HepG2 (cell line): ENCODE data around the gene LCE1C. TPM values are rescaled to one million over a fixed set of nuclear protein-coding genes. Genes with fewer than 3 reads are reported as not detected.

Source experiments
- ATAC-seq: fragments of 200-7000 bp; cut with Tn5 transposase; 3 replicates; pipeline ENCODE4 v1.9.1; 2020; ENCODE audit warnings: mild to moderate bottlenecking, moderate library complexity
- BruUV-seq: library from RNA; stranded (reverse); fragments of 400-500 nt; replicated peaks from 2 replicates; lab custom pipeline; 2021; lab: Mats Ljungman, UMichigan
- CTCF ChIA-PET: fragments of 300-600 bp; formaldehyde crosslinking; extraction: SDS; loops from one replicate; lab custom pipeline; 2021; ENCODE audit warnings: low total read pairs, inconsistent platforms, low intra/inter-chr PET ratio; lab: Yijun Ruan, JAX
- POLR2A ChIA-PET: fragments of 350-600 bp; sonication (Branson Sonifier 250); formaldehyde crosslinking; loops from one replicate; lab custom pipeline; 2020; ENCODE audit warnings: antibody characterized with exemption, inconsistent platforms; lab: Yijun Ruan, JAX
- DNase-seq: peaks from one replicate; pipeline ENCODE4 v3.0.0-alpha.2; 2015; ENCODE audit warnings: low spot score
- FAIRE-seq: peaks from 3 replicates; lab custom pipeline; 2011; peaks lifted over from hg19 to GRCh38; lab: Jason Lieb, UNC
- H2AFZ ChIP-seq: one replicate; pipeline ENCODE4 v1.6.1; 2011; ENCODE audit warnings: low read length, inconsistent platforms
- H3K27ac ChIP-seq: fragments of 300-600 bp; 3 replicates; pipeline ENCODE4 v1.8.0; 2011; ENCODE audit warnings: mixed run types, mild to moderate bottlenecking, mixed read lengths, low read length, inconsistent platforms; ENCODE audit not compliant: insufficient read depth; ENCODE audit errors: extremely low read length
- H3K27me3 ChIP-seq, 2 experiments: fragments of 200-600 bp in 1 of 2; 2 replicates in 1 of 2; 3 replicates in 1 of 2; pipeline versions ENCODE4 v1.6.0 to v1.8.0; 2011; ENCODE audit warnings: low read length in 2 of 2, mild to moderate bottlenecking in 2 of 2, moderate library complexity in 2 of 2, inconsistent platforms in 1 of 2; ENCODE audit not compliant: insufficient read depth in 2 of 2, control insufficient read depth in 1 of 2
- H3K36me3 ChIP-seq, 2 experiments: fragments of 200-600 bp in 1 of 2; replicated peaks in 1 of 2; 2 replicates in 1 of 2; 3 replicates in 1 of 2; pipeline versions ENCODE4 v1.5.1 to v1.8.0; 2011; ENCODE audit warnings: low read length in 2 of 2, inconsistent platforms in 1 of 2; ENCODE audit not compliant: insufficient read depth in 2 of 2, control insufficient read depth in 1 of 2
- H3K4me1 ChIP-seq: 2 replicates; pipeline ENCODE4 v1.5.1; 2012; ENCODE audit warnings: low read length, inconsistent platforms; ENCODE audit not compliant: insufficient read depth
- H3K4me2 ChIP-seq: 2 replicates; pipeline ENCODE4 v1.6.0; 2011; ENCODE audit warnings: low read depth, low read length, inconsistent platforms
- H3K4me3 ChIP-seq, 3 experiments: fragments of 200-600 bp in 1 of 3; sonication (generic), shearing (Covaris generic) in 1 of 3; replicated peaks in 1 of 3; 2 replicates each; pipeline ENCODE4 v1.5.1; 2011 to 2016; ENCODE audit warnings: low read length in 3 of 3, inconsistent platforms in 2 of 3, low read depth in 2 of 3, mild to moderate bottlenecking in 2 of 3, control low read depth in 1 of 3, mixed read lengths in 1 of 3; ENCODE audit not compliant: insufficient read depth in 1 of 3
- H3K79me2 ChIP-seq: one replicate; pipeline ENCODE4 v1.6.1; 2011; ENCODE audit warnings: low read length, inconsistent platforms; ENCODE audit not compliant: insufficient read depth
- H3K9ac ChIP-seq: 2 replicates; pipeline ENCODE4 v1.6.0; 2011; ENCODE audit warnings: mild to moderate bottlenecking, low read depth, low read length, inconsistent platforms; ENCODE audit not compliant: insufficient read depth
- H3K9me3 ChIP-seq: 2 replicates; pipeline ENCODE4 v1.5.1; 2012; ENCODE audit warnings: mild to moderate bottlenecking, low read length
- H4K20me1 ChIP-seq: 2 replicates; pipeline ENCODE4 v1.6.0; 2011; ENCODE audit warnings: inconsistent platforms, mild to moderate bottlenecking, low read length, moderate library complexity; ENCODE audit not compliant: insufficient read depth
- AGO2 ChIP-seq: fragments of 200-400 bp; formaldehyde crosslinking; optimal IDR thresholded peaks from 2 replicates; pipeline ENCODE3; 2017; ENCODE audit warnings: mild to moderate bottlenecking, low read depth, low read length, moderate library complexity
- CENPT ChIP-seq: sonication (generic); formaldehyde crosslinking; IDR thresholded peaks from 2 replicates; pipeline ENCODE4 v1.8.0; 2022; ENCODE audit warnings: low read depth, mild to moderate bottlenecking, moderate library complexity, missing genetic modification reagents
- CREM ChIP-seq, 2 experiments: sonication (generic) in 1 of 2; formaldehyde crosslinking in 1 of 2; IDR thresholded peaks; 2 replicates each; pipeline versions ENCODE4 v1.4.0 to v1.6.1; 2016 to 2020; ENCODE audit warnings: antibody characterized with exemption in 1 of 2, mild to moderate bottlenecking in 1 of 2, missing genetic modification reagents in 1 of 2
- MAF1 ChIP-seq: sonication (generic); formaldehyde crosslinking; IDR thresholded peaks from 2 replicates; pipeline ENCODE4 v1.5.0; 2020; ENCODE audit warnings: missing genetic modification reagents, borderline replicate concordance
- PAWR ChIP-seq: sonication (generic); formaldehyde crosslinking; IDR thresholded peaks from 2 replicates; pipeline ENCODE4 v1.4.0; 2020; ENCODE audit warnings: missing genetic modification reagents, mild to moderate bottlenecking, borderline replicate concordance
- SALL2 ChIP-seq: sonication (generic); formaldehyde crosslinking; IDR thresholded peaks from 2 replicates; pipeline ENCODE4 v1.8.1; 2023; ENCODE audit warnings: mild to moderate bottlenecking, missing genetic modification reagents, inconsistent platforms
- SCMH1 ChIP-seq: sonication (generic); formaldehyde crosslinking; IDR thresholded peaks from 2 replicates; pipeline ENCODE4 v1.9.0; 2021; ENCODE audit warnings: missing genetic modification reagents, mild to moderate bottlenecking, borderline replicate concordance
- SETDB1 ChIP-seq: sonication (generic); formaldehyde crosslinking; IDR thresholded peaks from 2 replicates; pipeline ENCODE4 v1.5.1; 2020; ENCODE audit warnings: missing genetic modification reagents, mild to moderate bottlenecking, borderline replicate concordance
- ZFP36L1 ChIP-seq: sonication (generic); formaldehyde crosslinking; IDR thresholded peaks from 2 replicates; pipeline ENCODE4 v1.8.0; 2022; ENCODE audit warnings: mild to moderate bottlenecking, missing genetic modification reagents, moderate library complexity
- ZFP90 ChIP-seq: sonication (generic); formaldehyde crosslinking; IDR thresholded peaks from 2 replicates; pipeline ENCODE4 v1.8.0; 2022; ENCODE audit warnings: missing genetic modification reagents, mild to moderate bottlenecking, inconsistent platforms, borderline replicate concordance
- ZNF510 ChIP-seq: sonication (generic); formaldehyde crosslinking; IDR thresholded peaks from 2 replicates; pipeline ENCODE4 v1.4.0; 2020; ENCODE audit warnings: low read depth, mild to moderate bottlenecking, missing genetic modification reagents
- ZNF597 ChIP-seq: sonication (generic); formaldehyde crosslinking; IDR thresholded peaks from 2 replicates; pipeline ENCODE4 v1.5.0; 2020; ENCODE audit warnings: missing genetic modification reagents
- ZNF672 ChIP-seq: sonication (generic); formaldehyde crosslinking; IDR thresholded peaks from 2 replicates; pipeline ENCODE4 v1.8.1; 2022; ENCODE audit warnings: missing genetic modification reagents
- ZNF776 ChIP-seq: sonication (generic); formaldehyde crosslinking; IDR thresholded peaks from 2 replicates; pipeline ENCODE4 v1.4.0; 2020; ENCODE audit warnings: mild to moderate bottlenecking, missing genetic modification reagents
- WGBS: methylation state at CpG from one replicate; pipeline ENCODE4 v1.1.6; 2017; ENCODE audit warnings: low lambda C conversion rate; 5-methylcytosine and 5-hydroxymethylcytosine counted together
- in situ Hi-C: cut with HindIII; loops from 2 replicates; pipeline ENCODE4 v1.10.0; 2017; ENCODE audit warnings: low pct_unique_long_range_greater_than_20kb; ENCODE audit not compliant: extremely low pct_ligation_motif_present
- intact Hi-C: fragments of 100-400 bp; cut with micrococcal nuclease; formaldehyde crosslinking; loops from one replicate; pipeline ENCODE4 v1.10.0; 2022; ENCODE audit not compliant: unreplicated experiment
- polyA plus RNA-seq, 8 experiments: library from polyadenylated mRNA; depleted of rRNA in 3 of 8; stranded (reverse) in 7 of 8; unstranded in 1 of 8; fragments of >200 nt; fragmentation: Illumina TruSeq in 4 of 8; extraction: Trizol in 4 of 8; gene quantifications; 2 replicates each; pipeline versions ENCODE4 v1.2.1 to v1.2.3, GENCODE V29; 2011 to 2016; ENCODE audit warnings: low read depth in 4 of 8, missing spikeins in 1 of 8, mixed read lengths in 1 of 8; ENCODE audit not compliant: insufficient read depth in 1 of 8
- total RNA-seq, 5 experiments: library from RNA; depleted of rRNA; stranded (reverse); fragments of >200 nt; fragmentation: Illumina TruSeq; extraction: Trizol; gene quantifications; 2 replicates each; pipeline ENCODE4 v1.2.3, GENCODE V29; 2016; ENCODE audit warnings: low read depth in 1 of 5
- TF ChIP-seq, protein P1 (sequence below): sonication (generic); formaldehyde crosslinking; IDR thresholded peaks from 2 replicates; pipeline ENCODE4 v1.8.1; 2022; ENCODE audit warnings: mild to moderate bottlenecking, missing genetic modification reagents
- TF ChIP-seq, protein P2 (sequence below): sonication (generic); formaldehyde crosslinking; IDR thresholded peaks from 2 replicates; pipeline ENCODE4 v1.4.0; 2020; ENCODE audit warnings: missing genetic modification reagents; ENCODE audit errors: not compliant biosample characterization

Gene LCE1C
- total and polyA plus RNA-seq, 2 of the 13 experiments (the other 11 are each of a cell fraction or from before 2014, with no cell fraction given): not detected

DNA sequence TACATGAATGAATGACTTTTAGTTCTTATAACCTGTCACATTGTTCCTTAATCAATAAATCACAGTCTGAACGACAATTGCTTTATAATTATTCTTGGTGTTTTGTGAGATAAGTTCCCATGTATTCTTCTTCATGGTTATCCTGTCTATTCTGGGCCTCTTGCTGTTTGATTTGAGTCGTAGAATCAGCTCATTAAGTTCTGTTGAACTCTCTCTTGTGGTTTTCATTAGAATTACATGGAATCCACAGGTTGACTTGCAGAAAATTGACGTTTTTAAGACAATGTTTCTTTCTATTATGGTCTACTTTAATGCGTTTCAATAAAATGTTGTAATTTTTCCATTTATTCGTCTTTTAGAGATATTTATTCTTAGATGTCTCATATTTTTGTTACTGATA is 16.8 kb upstream of the LCE1C start:
- POLR2A ChIA-PET: no interaction called here
- no peak for ATAC-seq
- Histone ChIP-seq H3K4me2 (no peak overlapping the region), H4K20me1 (no peaks in the 10 kb centered on the region), H3K79me2 (no peaks in the 10 kb centered on the region), H3K4me1 (no peaks in the 10 kb centered on the region), H2AFZ (no peak overlapping the region), H3K36me3 (no peaks in the 10 kb centered on the region), H3K9ac (no peak overlapping the region), H3K27me3 (no peaks in the 10 kb centered on the region), H3K4me3 (no peak overlapping the region), H3K9me3 (no peaks in the 10 kb centered on the region), H3K27ac (no peak overlapping the region)
- no peak for FAIRE-seq
- intact Hi-C loops: no loop called here
- DNase-seq: no peak
- CTCF ChIA-PET: no interaction called here
- in situ Hi-C loops: no loop called here
- under 1% methylated on average over 5 of the region's 5 CpGs for WGBS
- no TSS peak for BruUV-seq
- TF ChIP-seq, protein P1, sequence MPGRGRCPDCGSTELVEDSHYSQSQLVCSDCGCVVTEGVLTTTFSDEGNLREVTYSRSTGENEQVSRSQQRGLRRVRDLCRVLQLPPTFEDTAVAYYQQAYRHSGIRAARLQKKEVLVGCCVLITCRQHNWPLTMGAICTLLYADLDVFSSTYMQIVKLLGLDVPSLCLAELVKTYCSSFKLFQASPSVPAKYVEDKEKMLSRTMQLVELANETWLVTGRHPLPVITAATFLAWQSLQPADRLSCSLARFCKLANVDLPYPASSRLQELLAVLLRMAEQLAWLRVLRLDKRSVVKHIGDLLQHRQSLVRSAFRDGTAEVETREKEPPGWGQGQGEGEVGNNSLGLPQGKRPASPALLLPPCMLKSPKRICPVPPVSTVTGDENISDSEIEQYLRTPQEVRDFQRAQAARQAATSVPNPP: no peak
- TF ChIP-seq CENPT (CRISPR knock-in tag) (no peak), SCMH1 (no peak), SALL2 (CRISPR knock-in tag) (no peak), ZNF510 (no peak), MAF1 (CRISPR knock-in tag) (no peak), ZFP90 (CRISPR knock-in tag) (no peak), ZFP36L1 (CRISPR knock-in tag) (no peak), CREM (IDR thresholded peaks at IDR 0.05) (no peak), CREM (CRISPR knock-in tag; IDR thresholded peaks at IDR 0.05) (no peak), ZNF776 (no peak), ZNF672 (CRISPR knock-in tag) (no peak), SETDB1 (no peak), AGO2 (no peak), ZNF597 (no peak), PAWR (CRISPR knock-in tag) (no peak)
- TF ChIP-seq, protein P2, sequence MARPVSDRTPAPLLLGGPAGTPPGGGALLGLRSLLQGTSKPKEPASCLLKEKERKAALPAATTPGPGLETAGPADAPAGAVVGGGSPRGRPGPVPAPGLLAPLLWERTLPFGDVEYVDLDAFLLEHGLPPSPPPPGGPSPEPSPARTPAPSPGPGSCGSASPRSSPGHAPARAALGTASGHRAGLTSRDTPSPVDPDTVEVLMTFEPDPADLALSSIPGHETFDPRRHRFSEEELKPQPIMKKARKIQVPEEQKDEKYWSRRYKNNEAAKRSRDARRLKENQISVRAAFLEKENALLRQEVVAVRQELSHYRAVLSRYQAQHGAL (CRISPR knock-in tag): no peak
